Fibroblast of lung (primary cell): Measurements from ENCODE around the gene CDK5RAP1. TPM values are rescaled to one million over a fixed set of nuclear protein-coding genes. Genes with fewer than 3 reads are reported as not detected.
"Not testable (repeated sequence)": the region's sequence is repeated elsewhere in the genome, so short reads cannot be mapped to it uniquely, and the experiment has no call there.

Experiments used
- DNase-seq, 2 donors: peaks; one replicate each; pipeline versions ENCODE4 v3.0.0 to v3.0.0-alpha.2; 2010; ENCODE audit warnings: low read depth in 2 of 2
- H2AFZ ChIP-seq: 2 replicates; pipeline ENCODE4 v1.5.1; 2012; ENCODE audit warnings: low read length, control low read depth, inconsistent platforms
- H3K27ac ChIP-seq: 2 replicates; pipeline ENCODE4 v1.5.1; 2011; ENCODE audit warnings: low read length, control low read depth; ENCODE audit not compliant: insufficient read depth
- H3K27me3 ChIP-seq: 2 replicates; pipeline ENCODE4 v1.5.1; 2011; ENCODE audit warnings: mild to moderate bottlenecking, low read length; ENCODE audit not compliant: control insufficient read depth, insufficient read depth
- H3K36me3 ChIP-seq: 2 replicates; pipeline ENCODE4 v1.5.1; 2011; ENCODE audit warnings: low read length; ENCODE audit not compliant: control insufficient read depth, insufficient read depth
- H3K4me1 ChIP-seq: 2 replicates; pipeline ENCODE4 v1.5.1; 2011; ENCODE audit warnings: low read length; ENCODE audit not compliant: control insufficient read depth, insufficient read depth; ENCODE audit errors: extremely low read depth
- H3K4me2 ChIP-seq: 2 replicates; pipeline ENCODE4 v1.5.1; 2011; ENCODE audit warnings: low read length, control low read depth; ENCODE audit not compliant: insufficient read depth; ENCODE audit errors: extremely low read depth
- H3K4me3 ChIP-seq, 4 experiments: fragments of 200-600 bp in 1 of 4; sonication (generic) in 1 of 4; replicated peaks in 1 of 4; 2 replicates each; pipeline ENCODE4 v1.5.1; 2011 to 2016; ENCODE audit warnings: low read length in 4 of 4, low read depth in 3 of 4, mild to moderate bottlenecking in 3 of 4, control low read depth in 2 of 4, inconsistent platforms in 1 of 4, mixed read lengths in 1 of 4; ENCODE audit not compliant: insufficient read depth in 1 of 4; ENCODE audit errors: control extremely low read depth in 1 of 4
- H3K79me2 ChIP-seq: 2 replicates; pipeline ENCODE4 v1.5.1; 2012; ENCODE audit warnings: mild to moderate bottlenecking, low read length, inconsistent platforms; ENCODE audit not compliant: control insufficient read depth, insufficient read depth
- H3K9ac ChIP-seq: 2 replicates; pipeline ENCODE4 v1.5.1; 2011; ENCODE audit warnings: mild to moderate bottlenecking, low read length, control low read depth; ENCODE audit not compliant: insufficient read depth
- H3K9me3 ChIP-seq: 2 replicates; pipeline ENCODE4 v1.5.1; 2012; ENCODE audit warnings: low read depth, low read length; ENCODE audit not compliant: control insufficient read depth, insufficient read depth
- H4K20me1 ChIP-seq: 2 replicates; pipeline ENCODE4 v1.5.1; 2011; ENCODE audit warnings: low read length; ENCODE audit not compliant: control insufficient read depth, insufficient read depth; ENCODE audit errors: extremely low read depth
- CTCF ChIP-seq, 2 donors: IDR thresholded peaks in 1 of 2; conservative IDR thresholded peaks in 1 of 2; 1 replicate in 1 of 2; 2 replicates in 1 of 2; pipeline ENCODE4 v1.5.1; 2011 to 2012; ENCODE audit warnings: low read length in 2 of 2, control low read depth in 1 of 2, inconsistent platforms in 1 of 2, low read depth in 1 of 2, mild to moderate bottlenecking in 1 of 2
- EZH2 ChIP-seq: IDR thresholded peaks from 2 replicates; pipeline ENCODE4 v1.5.1; 2012; ENCODE audit warnings: low read length, control low read depth, mild to moderate bottlenecking; ENCODE audit errors: missing control alignments
- polyA plus RNA-seq, 2 donors: library from polyadenylated mRNA; depleted of rRNA in 1 of 2; stranded (reverse) in 1 of 2; unstranded in 1 of 2; fragments of >200 nt; gene quantifications; 2 replicates each; pipeline ENCODE4 v1.2.1, GENCODE V29; 2011 to 2012; ENCODE audit warnings: missing spikeins in 1 of 2
- total RNA-seq: library from RNA; depleted of rRNA; stranded (reverse); fragments of >200 nt; gene quantifications from 2 replicates; pipeline ENCODE4 v1.2.1, GENCODE V29; 2014

The CDK5RAP1 gene
- total and polyA plus RNA-seq, 2 donors (not counting 1 experiment from before 2014, with no cell fraction given) = 22.4 to 23.8 TPM

GRCh38 chr20:33433465-33434234 lies 32.3 kb upstream of the CDK5RAP1 start:
- DNase-seq = no peak
- Histone ChIP-seq H3K79me2 (no peaks in the 10 kb centered on the region), H3K4me2 (no peak overlapping the region), H3K9ac (no peak overlapping the region), H3K27me3 (no peaks in the 10 kb centered on the region), H3K4me3 (no peak overlapping the region), H3K36me3 (no peaks in the 10 kb centered on the region), H2AFZ (no peak overlapping the region), H3K4me1 (peaks cover 4% of the 10 kb centered on the region), H4K20me1 (no peaks in the 10 kb centered on the region), H3K27ac (no peak overlapping the region), H3K9me3 (no peaks in the 10 kb centered on the region)
- TF ChIP-seq EZH2 (no peak), CTCF (conservative IDR thresholded peaks at IDR 0.05 in 1 of 2, IDR thresholded peaks at IDR 0.05 in 1 of 2; ENCODE audit: low read depth in 1 of 2, low read length in 2 of 2) (no peak)

GRCh38 chr20:33431797-33432381 lies 30.6 kb upstream of the CDK5RAP1 start:
- Histone ChIP-seq H4K20me1 (no peaks in the 10 kb centered on the region), H3K9ac (no peak overlapping the region), H3K4me1 (no peaks in the 10 kb centered on the region), H3K9me3 (no peaks in the 10 kb centered on the region), H3K4me2 (no peak overlapping the region), H3K27ac (no peak overlapping the region), H3K27me3 (no peaks in the 10 kb centered on the region), H3K4me3 (no peak overlapping the region), H2AFZ (no peak overlapping the region), H3K79me2 (no peaks in the 10 kb centered on the region), H3K36me3 (no peaks in the 10 kb centered on the region)
- DNase-seq = no peak
- no peak for TF ChIP-seq CTCF (conservative IDR thresholded peaks at IDR 0.05 in 1 of 2, IDR thresholded peaks at IDR 0.05 in 1 of 2; ENCODE audit: low read depth in 1 of 2, low read length in 2 of 2)
- no peak for TF ChIP-seq EZH2

- H2AFZ ChIP-seq = peak overlapping the region; percentile 6
- peaks cover 15% of the 10 kb centered on the region for H3K4me1 ChIP-seq
- not testable (repeated sequence) for H3K27me3 ChIP-seq, H3K36me3 ChIP-seq, H3K9me3 ChIP-seq, H3K79me2 ChIP-seq, H4K20me1 ChIP-seq, H3K9ac ChIP-seq, DNase-seq, H3K4me3 ChIP-seq
- peak overlapping the region; percentile 84 for H3K27ac ChIP-seq
- H3K4me2 ChIP-seq = peak overlapping the region; percentile 3
Observed at GRCh38 chr20:33423875-33424274, 22.6 kb upstream of the CDK5RAP1 start.
